ENCODE measurements around the gene YTHDF1. TPM values are rescaled to one million over a fixed set of nuclear protein-coding genes. Genes with fewer than 3 reads are reported as not detected.

The YTHDF1 gene
- total and polyA plus RNA-seq, 2 of the 4 experiments (the other 2 are of a cell fraction): 10.9 to 22.6 TPM

DNA sequence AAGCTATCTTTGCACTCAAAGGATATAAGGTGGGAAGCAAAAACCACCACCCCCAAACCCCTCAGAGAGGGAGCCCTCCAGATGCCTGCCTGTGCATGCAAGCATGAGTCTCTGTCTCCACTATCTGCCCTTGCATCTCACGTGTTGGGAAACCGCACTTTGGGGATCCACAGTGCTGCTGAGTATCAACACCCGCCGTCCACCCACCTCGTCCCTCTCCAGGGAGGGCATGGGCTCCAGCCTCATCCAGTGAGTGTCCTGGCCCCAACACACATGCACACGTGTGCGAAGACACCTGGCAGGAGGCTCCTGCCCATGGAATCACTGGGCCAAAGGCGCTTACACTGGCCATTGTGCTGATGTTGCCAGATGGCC, 3.5 kb upstream of the YTHDF1 start:
- dilution Hi-C loops (cut with HindIII; ENCODE audit: low sequenced_read_pairs, unreplicated experiment): no loop called here
- Histone ChIP-seq H2BK120ac (ENCODE audit: low read depth, low read length) (no peak overlapping the region), H4K8ac (ENCODE audit: low read depth in 2 of 2, low read length in 2 of 2) (no peak overlapping the region), H3K36me3 (ENCODE audit: control insufficient read depth, insufficient read depth, low read length) (no peaks in the 10 kb centered on the region), H3K4me2 (ENCODE audit: low read depth, low read length) (no peak overlapping the region), H4K91ac (ENCODE audit: insufficient read depth, low read depth, low read length) (no peak overlapping the region), H2AFZ (replicated peaks; ENCODE audit: low read length, poor library complexity) (no peak overlapping the region), H3K14ac (replicated peaks; ENCODE audit: low read depth, low read length) (no peak overlapping the region), H3K4me1 (ENCODE audit: control insufficient read depth, insufficient read depth, low read length) (peaks cover 11% of the 10 kb centered on the region), H3K18ac (ENCODE audit: low read depth, low read length) (no peak overlapping the region), H4K20me1 (ENCODE audit: insufficient read depth, low read length) (peaks cover 23% of the 10 kb centered on the region), H3K23ac (ENCODE audit: low read depth, low read length) (no peak overlapping the region), H3K4me3 (ENCODE audit: insufficient read depth, low read depth, low read length) (no peak overlapping the region), H3K79me1 (ENCODE audit: low read depth in 1 of 2, low read length in 2 of 2) (peaks cover 6 to 11% of the 10 kb centered on the region in 2 experiments; a peak in 2 of 4 replicates), H3K4ac (ENCODE audit: low read depth, low read length) (no peak overlapping the region), H2BK15ac (ENCODE audit: low read depth, low read length) (no peak overlapping the region), H3K27ac (ENCODE audit: insufficient read depth, low read length) (no peak overlapping the region), H3K27me3 (ENCODE audit: control insufficient read depth, insufficient read depth, low read length) (peaks cover 28% of the 10 kb centered on the region), H2BK20ac (ENCODE audit: low read depth, low read length) (no peak overlapping the region), H3K9me3 (ENCODE audit: control insufficient read depth, insufficient read depth, low read length) (no peaks in the 10 kb centered on the region), H4K5ac (ENCODE audit: low read depth, low read length) (no peak overlapping the region), H3K9ac (ENCODE audit: low read depth, low read length) (no peak overlapping the region), H3K9me1 (ENCODE audit: insufficient read depth, low read length) (no peaks in the 10 kb centered on the region), H3K56ac (ENCODE audit: extremely low read depth, insufficient read depth, low read length) (no peak overlapping the region), H2AK9ac (replicated peaks; ENCODE audit: low read depth, low read length, poor library complexity) (no peak overlapping the region), H2AK5ac (ENCODE audit: low read depth, low read length) (no peak overlapping the region), H2BK5ac (ENCODE audit: low read depth, low read length, poor library complexity, severe bottlenecking) (no peak overlapping the region)
- no CpG with 5 or more reads among the region's 8 CpGs for WGBS, 2 experiments (ENCODE audit: extremely low coverage in 2 of 2, insufficient read length in 1 of 2)
- intact Hi-C loops (cut with micrococcal nuclease): loop anchor here (5.0 kb wide), 1 partner anchor 53 kb away; the partner anchor contains the start of gene ARFGAP1
- POLR2A ChIA-PET (ENCODE audit: unreplicated experiment): no interaction called here
- no peak for DNase-seq
- no peak for ATAC-seq (ENCODE audit: low read depth)
- CTCF ChIA-PET: no interaction called here
- in situ Hi-C loops (cut with MboI; ENCODE audit: low sequenced_read_pairs): no loop called here
- TF ChIP-seq, protein P1, sequence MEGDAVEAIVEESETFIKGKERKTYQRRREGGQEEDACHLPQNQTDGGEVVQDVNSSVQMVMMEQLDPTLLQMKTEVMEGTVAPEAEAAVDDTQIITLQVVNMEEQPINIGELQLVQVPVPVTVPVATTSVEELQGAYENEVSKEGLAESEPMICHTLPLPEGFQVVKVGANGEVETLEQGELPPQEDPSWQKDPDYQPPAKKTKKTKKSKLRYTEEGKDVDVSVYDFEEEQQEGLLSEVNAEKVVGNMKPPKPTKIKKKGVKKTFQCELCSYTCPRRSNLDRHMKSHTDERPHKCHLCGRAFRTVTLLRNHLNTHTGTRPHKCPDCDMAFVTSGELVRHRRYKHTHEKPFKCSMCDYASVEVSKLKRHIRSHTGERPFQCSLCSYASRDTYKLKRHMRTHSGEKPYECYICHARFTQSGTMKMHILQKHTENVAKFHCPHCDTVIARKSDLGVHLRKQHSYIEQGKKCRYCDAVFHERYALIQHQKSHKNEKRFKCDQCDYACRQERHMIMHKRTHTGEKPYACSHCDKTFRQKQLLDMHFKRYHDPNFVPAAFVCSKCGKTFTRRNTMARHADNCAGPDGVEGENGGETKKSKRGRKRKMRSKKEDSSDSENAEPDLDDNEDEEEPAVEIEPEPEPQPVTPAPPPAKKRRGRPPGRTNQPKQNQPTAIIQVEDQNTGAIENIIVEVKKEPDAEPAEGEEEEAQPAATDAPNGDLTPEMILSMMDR (conservative IDR thresholded peaks at IDR 0.05; ENCODE audit: low read depth, low read length): no peak
- TF ChIP-seq MXI1 (IDR thresholded peaks at IDR 0.05; ENCODE audit: borderline replicate concordance, low read depth, low read length) (no peak), RCOR1 (IDR thresholded peaks at IDR 0.05; ENCODE audit: insufficient replicate concordance, low read length) (no peak), POLR2A (IDR thresholded peaks at IDR 0.05; ENCODE audit: low read depth, low read length) (no peak)
- no TSS peak for BruUV-seq (replicated peaks)
